Kidney (tissue), 14 donors: ENCODE data around the gene SPINT3. TPM values are rescaled to one million over a fixed set of nuclear protein-coding genes. Genes with fewer than 3 reads are reported as not detected.

Experiments used
- DNase-seq, 5 donors: peaks; one replicate each; pipeline ENCODE4 v3.0.0-alpha.2; 2013 to 2020
- FAIRE-seq: peaks from 2 replicates; lab custom pipeline; 2012; peaks lifted over from hg19 to GRCh38; lab: Jason Lieb, UNC
- H3K27ac ChIP-seq, 2 donors: one replicate each; pipeline ENCODE4 v1.7.0; 2013; ENCODE audit warnings: low read depth in 2 of 2, low read length in 2 of 2, inconsistent platforms in 1 of 2
- H3K27me3 ChIP-seq: one replicate; pipeline ENCODE4 v1.7.1; 2013; ENCODE audit warnings: low read length, inconsistent platforms; ENCODE audit not compliant: control insufficient read depth, insufficient read depth
- H3K36me3 ChIP-seq, 3 donors: one replicate each; pipeline versions ENCODE4 v1.7.0 to v1.7.1; 2013; ENCODE audit warnings: low read length in 3 of 3, control low read depth in 1 of 3, inconsistent platforms in 1 of 3; ENCODE audit not compliant: insufficient read depth in 3 of 3, control insufficient read depth in 2 of 3
- H3K4me1 ChIP-seq, 3 donors: one replicate each; pipeline versions ENCODE4 v1.7.0 to v1.7.1; 2013; ENCODE audit warnings: low read length in 3 of 3, inconsistent platforms in 1 of 3, low read depth in 1 of 3; ENCODE audit not compliant: control insufficient read depth in 2 of 3, insufficient read depth in 2 of 3
- H3K4me3 ChIP-seq, 3 donors: one replicate each; pipeline versions ENCODE4 v1.7.0 to v1.8.1; 2013; ENCODE audit warnings: low read length in 3 of 3, control low read depth in 1 of 3, inconsistent platforms in 1 of 3
- H3K9ac ChIP-seq, 3 donors: one replicate each; pipeline versions ENCODE4 v1.7.0 to v1.7.1; 2013; ENCODE audit warnings: low read length in 3 of 3, control low read depth in 1 of 3, inconsistent platforms in 1 of 3
- H3K9me3 ChIP-seq, 3 donors: one replicate each; pipeline versions ENCODE4 v1.7.0 to v1.7.1; 2013; ENCODE audit warnings: low read length in 3 of 3, control low read depth in 1 of 3, inconsistent platforms in 1 of 3; ENCODE audit not compliant: control insufficient read depth in 2 of 3, insufficient read depth in 1 of 3
- CTCF ChIP-seq: IDR thresholded peaks from 3 replicates; pipeline ENCODE4 v1.5.1; 2012; ENCODE audit warnings: mild to moderate bottlenecking, moderate library complexity, borderline replicate concordance; ENCODE audit not compliant: insufficient read depth; ENCODE audit errors: extremely low read depth
- intact Hi-C: fragments of 100-400 bp; cut with DNase I; formaldehyde crosslinking; loops from one replicate; pipeline ENCODE4 v1.11.1; 2022
- polyA plus RNA-seq: library from polyadenylated mRNA; stranded (reverse); fragments of 350-450 nt; fragmentation: Illumina TruSeq; extraction: RNeasy Lipid Tissue Mini Kit (QIAGEN cat#74804); gene quantifications from one replicate; pipeline ENCODE4 v1.2.3, GENCODE V29; 2014; ENCODE audit warnings: low read depth, low replicate concordance; ENCODE audit not compliant: insufficient read depth
- total RNA-seq: library from RNA; stranded (reverse); fragmentation: NEBNext Ultra II Directional; extraction: Animal tissue kit (Norgen Biotek cat#: 25700); gene quantifications from one replicate; pipeline ENCODE4 v1.2.1, GENCODE V29; 2021
- donor health status: control.
- donor health status: control.
- donor health status: control.
- donor health status: control.
- donor health status: control.
- donor health status: DM: yes; HTN: yes; CAD: no.
- donor health status: Normal renal cell carcinoma (clear cell type).

Gene SPINT3
- total and polyA plus RNA-seq, 2 donors from 2014 or later = not detected

GRCh38 chr20:45496166-45496565 is 19.3 kb downstream of the SPINT3 start:
- Histone ChIP-seq H3K36me3 (no peaks in the 10 kb centered on the region), H3K9me3 (no peaks in the 10 kb centered on the region), H3K4me1 (no peaks in the 10 kb centered on the region), H3K27ac (no peak overlapping the region), H3K27me3 (no peaks in the 10 kb centered on the region), H3K4me3 (no peak overlapping the region), H3K9ac (no peak overlapping the region)
- no peak for TF ChIP-seq CTCF
- intact Hi-C loops = no loop called here
- DNase-seq (no peak), FAIRE-seq (no peak)

- Histone ChIP-seq H3K9me3 (no peaks in the 10 kb centered on the region), H3K27ac (no peak overlapping the region), H3K36me3 (no peaks in the 10 kb centered on the region), H3K9ac (no peak overlapping the region), H3K4me1 (no peaks in the 10 kb centered on the region), H3K27me3 (no peaks in the 10 kb centered on the region), H3K4me3 (no peak overlapping the region)
- no peak for TF ChIP-seq CTCF
- DNase-seq (no peak), FAIRE-seq (no peak)
- intact Hi-C loops = no loop called here
Observed at GRCh38 chr20:45495501-45495941, 19.9 kb downstream of the SPINT3 start.

GRCh38 chr20:45489083-45489531 is 26.3 kb downstream of the SPINT3 start:
- intact Hi-C loops = no loop called here
- no peak for FAIRE-seq

More at GRCh38 chr20:45489083-45489531, 26.3 kb downstream of the SPINT3 start:
- Histone ChIP-seq H3K27ac (no peak overlapping the region), H3K4me1 (no peaks in the 10 kb centered on the region), H3K9me3 (no peaks in the 10 kb centered on the region), H3K27me3 (no peaks in the 10 kb centered on the region), H3K9ac (no peak overlapping the region), H3K4me3 (no peak overlapping the region), H3K36me3 (no peaks in the 10 kb centered on the region)
- no peak for DNase-seq
- no peak for TF ChIP-seq CTCF
